Activated naive CD4-positive, alpha-beta T cell treated with anti-CD3 and anti-CD28 coated beads, Interleukin-2, amount 50 U/mL, for 16 hours (primary cell): ENCODE measurements around the gene SRP72.
"Not testable (repeated sequence)": the region's sequence is repeated elsewhere in the genome, so short reads cannot be mapped to it uniquely, and the experiment has no call there.

Experiments
- DNase-seq: peaks from one replicate; pipeline ENCODE4 v3.0.0-alpha.2; 2020

Gene SRP72

GRCh38 chr4:56465599-56466295 is 1.7 kb upstream of the SRP72 start:
- no peak for DNase-seq

- not testable (repeated sequence) for DNase-seq
Observed at GRCh38 chr4:56466296-56466761, 1.1 kb upstream of the SRP72 start.

- DNase-seq: no peak
Observed at GRCh38 chr4:56466910-56467283, 520 bp upstream of the SRP72 start.

GRCh38 chr4:56468097-56468422 is 643 bp downstream of the SRP72 start:
- DNase-seq: peak; percentile 26

- DNase-seq: no peak
Observed at GRCh38 chr4:56469489-56470210, 2.2 kb downstream of the SRP72 start.

GRCh38 chr4:56475917-56476316 is 8.5 kb downstream of the SRP72 start:
- no peak for DNase-seq

GRCh38 chr4:56477192-56477702 is 9.8 kb downstream of the SRP72 start:
- DNase-seq: no peak

GRCh38 chr4:56480691-56481090 is 13.3 kb downstream of the SRP72 start:
- no peak for DNase-seq

GRCh38 chr4:56496241-56496640 is 28.8 kb downstream of the SRP72 start:
- no peak for DNase-seq

GRCh38 chr4:56505269-56506130 is 38.1 kb downstream of the SRP72 start, which contains the start of gene ARL9:
Gene ARL9, plus strand, starts transcription at chr4:56505791. Its CDS starts 72 bp downstream, at chr4:56505863.
- peak; percentile 68 for DNase-seq

GRCh38 chr4:56511098-56511497 is 43.7 kb downstream of the SRP72 start:
- no peak for DNase-seq

GRCh38 chr4:56512166-56512565 is 44.7 kb downstream of the SRP72 start:
- DNase-seq: no peak

- DNase-seq: no peak
Observed at GRCh38 chr4:56513517-56513916, 46.1 kb downstream of the SRP72 start.

GRCh38 chr4:56530269-56531148 is 63.1 kb downstream of the SRP72 start:
- peak; percentile 80 for DNase-seq

- DNase-seq: no peak
Observed at GRCh38 chr4:56531149-56531770, 63.8 kb downstream of the SRP72 start.

- DNase-seq: no peak
Observed at GRCh38 chr4:56531823-56532222, 64.4 kb downstream of the SRP72 start.

- DNase-seq: no peak
Observed at GRCh38 chr4:56532239-56532638, 64.8 kb downstream of the SRP72 start.

- no peak for DNase-seq
Observed at GRCh38 chr4:56535915-56536314, 68.5 kb downstream of the SRP72 start.

GRCh38 chr4:56537147-56537546 is 69.7 kb downstream of the SRP72 start:
- no peak for DNase-seq

- no peak for DNase-seq
Observed at GRCh38 chr4:56540826-56541225, 73.4 kb downstream of the SRP72 start.

GRCh38 chr4:56544573-56545131 is 77.2 kb downstream of the SRP72 start:
- peak; percentile 88 for DNase-seq
